PC-3 (cell line): Measurements from ENCODE around the gene RBP3.

Experiments
- EZH2 ChIP-seq: fragments of 300-600 bp; sonication (generic); IDR thresholded peaks from one replicate; pipeline ENCODE4 v1.6.1; 2017; ENCODE audit warnings: antibody characterized with exemption, mild to moderate bottlenecking, low read length; ENCODE audit not compliant: unreplicated experiment
- TF ChIP-seq, protein P1 (sequence below): fragments of 300-600 bp; sonication (generic); conservative IDR thresholded peaks from 2 replicates; pipeline ENCODE4 v1.5.1; 2017; ENCODE audit warnings: antibody characterized with exemption, low read depth, mild to moderate bottlenecking, low read length

DNA sequence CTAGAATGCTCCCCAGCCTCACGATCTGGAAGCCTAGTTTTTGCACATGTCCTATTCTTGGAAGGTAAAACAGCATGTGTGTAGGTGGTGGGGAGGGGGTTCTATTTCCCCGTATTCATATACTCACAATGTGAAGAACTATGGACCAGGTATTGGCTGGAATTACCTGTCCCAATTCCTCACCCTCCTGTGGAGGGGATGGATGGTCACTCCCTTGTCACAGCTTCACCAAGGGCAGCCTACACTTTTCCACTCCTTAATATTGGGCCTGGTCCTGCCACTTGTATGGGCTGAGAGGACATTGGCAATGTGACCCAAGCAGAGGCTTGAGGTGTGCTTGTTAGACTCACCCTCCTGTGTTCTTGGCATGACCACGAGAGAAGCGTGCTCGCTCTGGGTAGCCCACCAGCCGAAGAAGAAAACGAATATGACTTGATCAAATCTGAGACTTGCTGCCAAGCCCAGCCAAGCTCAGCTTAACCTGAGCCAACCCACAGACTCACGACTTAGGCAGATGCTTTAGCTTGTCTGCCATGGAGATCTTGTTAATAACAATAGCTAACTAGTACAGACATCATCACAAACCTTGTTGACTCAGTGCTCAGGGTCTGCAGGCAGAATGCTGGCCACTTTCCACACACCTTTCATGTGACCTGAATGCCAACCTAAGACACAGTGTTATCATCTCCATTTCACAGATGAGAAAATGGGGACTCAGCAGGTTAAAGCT lies 18.7 kb downstream of the RBP3 start:
- TF ChIP-seq EZH2: no peak
- TF ChIP-seq, protein P1, sequence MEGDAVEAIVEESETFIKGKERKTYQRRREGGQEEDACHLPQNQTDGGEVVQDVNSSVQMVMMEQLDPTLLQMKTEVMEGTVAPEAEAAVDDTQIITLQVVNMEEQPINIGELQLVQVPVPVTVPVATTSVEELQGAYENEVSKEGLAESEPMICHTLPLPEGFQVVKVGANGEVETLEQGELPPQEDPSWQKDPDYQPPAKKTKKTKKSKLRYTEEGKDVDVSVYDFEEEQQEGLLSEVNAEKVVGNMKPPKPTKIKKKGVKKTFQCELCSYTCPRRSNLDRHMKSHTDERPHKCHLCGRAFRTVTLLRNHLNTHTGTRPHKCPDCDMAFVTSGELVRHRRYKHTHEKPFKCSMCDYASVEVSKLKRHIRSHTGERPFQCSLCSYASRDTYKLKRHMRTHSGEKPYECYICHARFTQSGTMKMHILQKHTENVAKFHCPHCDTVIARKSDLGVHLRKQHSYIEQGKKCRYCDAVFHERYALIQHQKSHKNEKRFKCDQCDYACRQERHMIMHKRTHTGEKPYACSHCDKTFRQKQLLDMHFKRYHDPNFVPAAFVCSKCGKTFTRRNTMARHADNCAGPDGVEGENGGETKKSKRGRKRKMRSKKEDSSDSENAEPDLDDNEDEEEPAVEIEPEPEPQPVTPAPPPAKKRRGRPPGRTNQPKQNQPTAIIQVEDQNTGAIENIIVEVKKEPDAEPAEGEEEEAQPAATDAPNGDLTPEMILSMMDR: no peak
